ENCODE results near the gene BCR. TPM values are rescaled to one million over a fixed set of nuclear protein-coding genes. Genes with fewer than 3 reads are reported as not detected.

BCR gene
- total and polyA plus RNA-seq, 2 donors (not counting 1 experiment from before 2014, with no cell fraction given) = 30.2 to 46.4 TPM

- Mint-ChIP-seq H3K4me1 (peaks cover 10% of the 10 kb centered on the region), H3K27ac (no peak overlapping the region), H3K27me3 (no peaks in the 10 kb centered on the region), H3K9me3 (ENCODE audit: insufficient read depth) (no peaks in the 10 kb centered on the region), H3K4me3 (no peak overlapping the region)
- H3K27ac ChIP-seq (ENCODE audit: low read length in 2 of 2) = no peak overlapping the region
- H3K4me2 ChIP-seq (replicated peaks; ENCODE audit: low read depth, low read length, poor library complexity, severe bottlenecking) = no peak overlapping the region
- H3K4me1 ChIP-seq (ENCODE audit: control insufficient read depth in 2 of 2, insufficient read depth in 2 of 2, low read length in 2 of 2) = peaks cover 0 to 6% of the 10 kb centered on the region in 2 donors
- H3K9me3 ChIP-seq (ENCODE audit: control extremely low read depth in 1 of 3, control insufficient read depth in 2 of 3, insufficient read depth in 1 of 3, low read length in 2 of 3) = no peaks in the 10 kb centered on the region
- DNase-seq (no peak), ATAC-seq (ENCODE audit: low read depth) (no peak)
- intact Hi-C loops (cut with micrococcal nuclease) = no loop called here
- peaks cover 21% of the 10 kb centered on the region for H4K20me1 ChIP-seq (ENCODE audit: control insufficient read depth, insufficient read depth, low read length, poor library complexity, severe bottlenecking)
- H3K27me3 ChIP-seq (replicated peaks in 1 of 4; ENCODE audit: control extremely low read depth in 1 of 4, control insufficient read depth in 3 of 4, insufficient read depth in 4 of 4, low read length in 3 of 4) = no peaks in the 10 kb centered on the region
- peaks cover 0 to 35% of the 10 kb centered on the region in 2 experiments for H3K36me3 ChIP-seq (replicated peaks in 1 of 2; ENCODE audit: control extremely low read depth in 1 of 2, control insufficient read depth in 1 of 2, extremely low read depth in 1 of 2, insufficient read depth in 2 of 2, low read length in 1 of 2)
- no peak overlapping the region for H3K4me3 ChIP-seq (ENCODE audit: control extremely low read depth in 1 of 5, extremely low read depth in 1 of 5, insufficient read depth in 1 of 5, low read depth in 2 of 5, low read length in 4 of 5)
- TF ChIP-seq CTCF (IDR thresholded peaks at IDR 0.05) = no peak
- TF ChIP-seq EZH2 (IDR thresholded peaks at IDR 0.05; ENCODE audit: borderline replicate concordance, insufficient read depth, low read depth, low read length, poor library complexity, severe bottlenecking) = no peak
- no peak overlapping the region for H2AFZ ChIP-seq (ENCODE audit: insufficient read depth, low read depth, low read length, poor library complexity, severe bottlenecking)
- no peak overlapping the region for H3K9ac ChIP-seq (ENCODE audit: low read length)
- 96% methylated on average over 10 of the region's 13 CpGs for WGBS (ENCODE audit: insufficient coverage)
- ChIA-PET POLR2A (no interaction called here), CTCF (interaction anchor here (1.0 to 1.7 kb wide), 2 partner anchors 22 to 81 kb away, joined by 3 to 6 read pairs; no protein-coding TSS in a partner anchor)
- H3K79me2 ChIP-seq (ENCODE audit: control insufficient read depth, insufficient read depth, low read length) = peaks cover 12% of the 10 kb centered on the region
Measured at GRCh38 chr22:23259916-23260644, 79.8 kb downstream of the BCR start.

Measured in B cell (primary cell).